Mucosa of descending colon (tissue), 3 donors: ENCODE data around the gene PIM3. TPM values are rescaled to one million over a fixed set of nuclear protein-coding genes. Genes with fewer than 3 reads are reported as not detected.

Experiments
- ATAC-seq: fragments of 200-7000 bp; cut with Tn5 transposase; one replicate; pipeline ENCODE4 v1.9.1; 2020; ENCODE audit warnings: mild to moderate bottlenecking, moderate library complexity
- DNase-seq, 3 donors: peaks; one replicate each; pipeline ENCODE4 v3.0.0-alpha.2; 2020
- H3K36me3 ChIP-seq: fragments of 200-600 bp; one replicate; pipeline ENCODE4 v1.8.0; 2021; ENCODE audit warnings: low read depth, mild to moderate bottlenecking
- H3K4me1 ChIP-seq: fragments of 200-600 bp; one replicate; pipeline ENCODE4 v1.8.0; 2021; ENCODE audit warnings: low read depth, mild to moderate bottlenecking
- H3K4me3 ChIP-seq: fragments of 200-600 bp; one replicate; pipeline ENCODE4 v1.8.0; 2021; ENCODE audit warnings: mild to moderate bottlenecking
- H3K9me3 ChIP-seq: fragments of 200-600 bp; one replicate; pipeline ENCODE4 v1.8.0; 2021; ENCODE audit warnings: mild to moderate bottlenecking
- CTCF ChIP-seq: fragments of 200-600 bp; IDR thresholded peaks from one replicate; pipeline ENCODE4 v1.8.0; 2022; ENCODE audit warnings: antibody characterized with exemption, mild to moderate bottlenecking
- intact Hi-C, 2 donors: fragments of 100-400 bp; cut with DNase I in 1 of 2; cut with micrococcal nuclease in 1 of 2; formaldehyde crosslinking; loops; one replicate each; pipeline versions ENCODE4 v1.11.0 to v1.11.1; 2022; cut with DNase I, micrococcal nuclease
- total RNA-seq, 3 donors: library from RNA; stranded (reverse); fragmentation: NEBNext Ultra II Directional in 2 of 3; extraction: Animal tissue kit (Norgen Biotek cat#: 25700) in 2 of 3; gene quantifications; one replicate each; pipeline versions ENCODE4 v1.2.1 to v1.2.4, GENCODE V29; 2021 to 2023
- donor health status: DM: no; HTN: no; CAD: no; lungs with moderate emphysema.
- donor health status: DM: no; HTN: no; CAD: no.
- donor health status: DM: no; HTN: yes; CAD: no.

The PIM3 gene
- total RNA-seq, 3 donors from 2014 or later, result 56.4 to 106 (median 58.7) TPM

DNA sequence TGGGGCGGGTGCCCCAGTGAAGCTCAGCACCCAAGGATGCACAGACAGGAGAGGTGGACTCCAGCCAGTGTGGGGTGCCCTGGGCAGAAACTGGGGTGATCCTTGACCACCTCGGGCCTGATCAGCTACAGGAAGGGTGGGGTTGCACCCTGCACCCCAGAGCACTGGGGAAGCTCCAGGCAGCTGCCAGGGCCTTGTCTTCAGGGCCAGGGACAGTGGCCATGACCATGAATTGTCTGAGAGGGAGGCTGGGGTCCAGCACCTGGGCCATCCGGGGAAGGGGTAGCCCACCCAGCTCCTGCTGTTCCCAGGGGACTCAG is 34.4 kb downstream of the PIM3 start:
- ATAC-seq (no peak), DNase-seq (no peak)
- Histone ChIP-seq H3K9me3 (peaks cover 10% of the 10 kb centered on the region), H3K4me1 (peaks cover 18% of the 10 kb centered on the region), H3K4me3 (no peak overlapping the region), H3K36me3 (no peaks in the 10 kb centered on the region)
- intact Hi-C loops, result no loop called here
- no peak for TF ChIP-seq CTCF

- ATAC-seq (no peak), DNase-seq (peak in 1 of 3 donors; percentile 42)
- Histone ChIP-seq H3K4me1 (peaks cover 18% of the 10 kb centered on the region), H3K36me3 (no peaks in the 10 kb centered on the region), H3K9me3 (peaks cover 10% of the 10 kb centered on the region), H3K4me3 (no peak overlapping the region)
- TF ChIP-seq CTCF, result no peak
- intact Hi-C loops, result no loop called here
These were observed 35.0 kb downstream of the PIM3 start for GRCh38 chr22:49995361-49996118.

DNA sequence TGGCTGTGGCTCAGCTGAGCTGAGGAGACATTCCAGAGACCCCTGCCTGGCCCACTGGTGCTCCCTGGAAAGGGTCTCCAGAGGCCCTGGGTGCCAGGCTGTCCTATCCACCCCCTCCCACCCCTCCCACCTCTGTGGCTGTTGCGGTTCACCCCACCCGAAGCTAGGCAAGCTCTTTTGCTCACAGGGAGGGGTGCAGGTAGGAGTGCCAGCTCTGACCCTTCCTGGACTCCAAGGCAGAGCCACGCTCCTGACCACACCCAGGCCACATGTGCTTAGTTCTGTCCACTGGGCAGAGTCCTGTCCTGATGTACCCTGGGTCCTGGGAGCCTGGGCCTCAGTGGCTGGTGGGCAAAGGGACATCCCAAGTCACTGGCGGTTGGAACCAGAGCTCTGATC is 35.5 kb downstream of the PIM3 start:
- no peak for TF ChIP-seq CTCF

GRCh38 chr22:49996518-49997250 is 36.1 kb downstream of the PIM3 start:
- TF ChIP-seq CTCF, result no peak
- Histone ChIP-seq H3K4me1 (peaks cover 18% of the 10 kb centered on the region), H3K4me3 (no peak overlapping the region), H3K9me3 (peaks cover under 1% of the 10 kb centered on the region), H3K36me3 (no peaks in the 10 kb centered on the region)
- intact Hi-C loops, result no loop called here
- ATAC-seq (peak; percentile 3), DNase-seq (peak in 2 of 3 donors; percentile 51 to 59)

More for the DNA sequence above, 35.5 kb downstream of the PIM3 start:
- Histone ChIP-seq H3K36me3 (no peaks in the 10 kb centered on the region), H3K4me3 (no peak overlapping the region), H3K4me1 (peaks cover 18% of the 10 kb centered on the region), H3K9me3 (peaks cover 6% of the 10 kb centered on the region)
- DNase-seq (peak; percentile 65 to 73 (median 69)), ATAC-seq (peak; percentile 74)
- intact Hi-C loops, result no loop called here

GRCh38 chr22:49997251-49997599 is 36.7 kb downstream of the PIM3 start:
- Histone ChIP-seq H3K4me1 (peaks cover 18% of the 10 kb centered on the region), H3K4me3 (no peak overlapping the region), H3K9me3 (no peaks in the 10 kb centered on the region)

More at GRCh38 chr22:49997251-49997599, 36.7 kb downstream of the PIM3 start:
- intact Hi-C loops, result no loop called here
- no peaks in the 10 kb centered on the region for H3K36me3 ChIP-seq
- TF ChIP-seq CTCF, result no peak
- ATAC-seq (peak; percentile 78), DNase-seq (peak; percentile 84 to 89 (median 85))
